SU-DHL-6 (cell line): ENCODE results near the gene CERS6.
"Not testable (repeated sequence)": the region's sequence is repeated elsewhere in the genome, so short reads cannot be mapped to it uniquely, and the experiment has no call there.

Experiments
- H2AFZ ChIP-seq: fragments of 200-600 bp; sonication (generic); 2 replicates; pipeline ENCODE4 v1.6.1; 2014; ENCODE audit warnings: low read depth, mild to moderate bottlenecking, moderate library complexity, mixed read lengths, antibody characterized with exemption, low read length; ENCODE audit not compliant: severe bottlenecking
- H3F3A ChIP-seq: fragments of 200-600 bp; shearing (Covaris generic); 2 replicates; pipeline ENCODE4 v1.6.0; 2016; ENCODE audit warnings: antibody characterized with exemption, mild to moderate bottlenecking; ENCODE audit not compliant: insufficient read depth
- H3K27ac ChIP-seq: fragments of 200-600 bp; sonication (generic); 2 replicates; pipeline ENCODE4 v1.5.1; 2016; ENCODE audit warnings: low read depth, mild to moderate bottlenecking, low read length, moderate library complexity, mixed read lengths
- H3K27me3 ChIP-seq: fragments of 200-600 bp; sonication (generic), shearing (Covaris generic); 2 replicates; pipeline ENCODE4 v1.6.0; 2014; ENCODE audit warnings: mild to moderate bottlenecking, low read length
- H3K36me3 ChIP-seq: fragments of 200-600 bp; sonication (generic); 2 replicates; pipeline ENCODE4 v1.6.1; 2014; ENCODE audit warnings: mild to moderate bottlenecking, low read length, mixed read lengths
- H3K4me2 ChIP-seq: fragments of 300-600, 200-600 bp; shearing (Covaris generic), sonication (generic); 2 replicates; pipeline ENCODE4 v1.6.0; 2014; ENCODE audit warnings: low read length, low read depth, mild to moderate bottlenecking; ENCODE audit not compliant: poor library complexity, severe bottlenecking
- H3K4me3 ChIP-seq: fragments of 200-600 bp; sonication (generic); 2 replicates; pipeline ENCODE4 v1.5.1; 2014; ENCODE audit warnings: antibody characterized with exemption, low read length, mild to moderate bottlenecking, mixed read lengths; ENCODE audit not compliant: insufficient read depth, poor library complexity, severe bottlenecking
- H3K79me2 ChIP-seq: fragments of 200-600 bp; sonication (generic); 2 replicates; pipeline ENCODE4 v1.6.1; 2014; ENCODE audit warnings: mild to moderate bottlenecking, low read length, moderate library complexity; ENCODE audit not compliant: insufficient read depth
- H3K9ac ChIP-seq: fragments of 200-600 bp; sonication (generic); 2 replicates; pipeline ENCODE4 v1.7.0; 2014; ENCODE audit warnings: mild to moderate bottlenecking, low read length
- H3K9me2 ChIP-seq: fragments of 200-600 bp; sonication (generic); replicated peaks from 2 replicates; pipeline ENCODE4 v1.6.1; 2014; ENCODE audit warnings: low read length; ENCODE audit not compliant: insufficient read depth
- H3K9me3 ChIP-seq: fragments of 200-600 bp; sonication (generic); 2 replicates; pipeline ENCODE4 v1.6.1; 2014; ENCODE audit warnings: low read length, mixed read lengths; ENCODE audit not compliant: insufficient read depth
- H4K20me1 ChIP-seq: fragments of 200-600 bp; sonication (generic); 2 replicates; pipeline ENCODE4 v1.6.1; 2014; ENCODE audit warnings: low read depth, mild to moderate bottlenecking, antibody characterized with exemption, low read length, moderate library complexity, mixed read lengths
- CTCF ChIP-seq: fragments of 200-600 bp; sonication (generic); IDR thresholded peaks from one replicate; pipeline ENCODE4 v1.5.1; 2017; ENCODE audit warnings: antibody characterized with exemption, mild to moderate bottlenecking, low read length, moderate library complexity; ENCODE audit not compliant: insufficient read depth, poor library complexity, severe bottlenecking
- EZH2phosphoT487 ChIP-seq: fragments of 200-600 bp; sonication (generic), shearing (Covaris generic); conservative IDR thresholded peaks from 2 replicates; pipeline ENCODE4 v1.6.1; 2018; ENCODE audit warnings: mild to moderate bottlenecking, antibody characterized with exemption, low read length, moderate library complexity, mixed read lengths

Gene CERS6

GRCh38 chr2:168661863-168662256 is 205.8 kb downstream of the CERS6 start:
- Histone ChIP-seq H3K36me3 (no peaks in the 10 kb centered on the region), H3K27me3 (no peaks in the 10 kb centered on the region), H3K9me3 (no peaks in the 10 kb centered on the region), H3K9me2 (no peaks in the 10 kb centered on the region), H3K4me2 (no peak overlapping the region), H3K9ac (no peak overlapping the region), H3K27ac (no peak overlapping the region), H4K20me1 (no peaks in the 10 kb centered on the region), H3K79me2 (no peaks in the 10 kb centered on the region), H3F3A (no peaks in the 10 kb centered on the region), H3K4me3 (no peak overlapping the region), H2AFZ (no peak overlapping the region)
- TF ChIP-seq EZH2phosphoT487: no peak
- no peak for TF ChIP-seq CTCF

GRCh38 chr2:168662651-168663208 is 206.7 kb downstream of the CERS6 start:
- no peak overlapping the region for H3K4me2 ChIP-seq
- no peak overlapping the region for H3K27ac ChIP-seq
- H4K20me1 ChIP-seq: no peaks in the 10 kb centered on the region
- no peaks in the 10 kb centered on the region for H3K9me2 ChIP-seq
- H3K4me3 ChIP-seq: no peak overlapping the region
- H3K36me3 ChIP-seq: no peaks in the 10 kb centered on the region
- H3K9ac ChIP-seq: no peak overlapping the region
- H3K79me2 ChIP-seq: no peaks in the 10 kb centered on the region
- H3F3A ChIP-seq: no peaks in the 10 kb centered on the region
- H3K27me3 ChIP-seq: no peaks in the 10 kb centered on the region
- TF ChIP-seq EZH2phosphoT487 (no peak), CTCF (no peak)
- H2AFZ ChIP-seq: no peak overlapping the region
- no peaks in the 10 kb centered on the region for H3K9me3 ChIP-seq

GRCh38 chr2:168663993-168664392 is 207.9 kb downstream of the CERS6 start:
- Histone ChIP-seq H3K9me3 (no peaks in the 10 kb centered on the region), H3K36me3 (no peaks in the 10 kb centered on the region), H3K27me3 (no peaks in the 10 kb centered on the region), H2AFZ (no peak overlapping the region), H3K27ac (no peak overlapping the region), H3K4me2 (no peak overlapping the region), H3F3A (no peaks in the 10 kb centered on the region), H4K20me1 (no peaks in the 10 kb centered on the region), H3K9ac (no peak overlapping the region), H3K9me2 (no peaks in the 10 kb centered on the region), H3K4me3 (no peak overlapping the region), H3K79me2 (no peaks in the 10 kb centered on the region)
- no peak for TF ChIP-seq EZH2phosphoT487
- no peak for TF ChIP-seq CTCF

- H3K27me3 ChIP-seq, H3K9ac ChIP-seq, H2AFZ ChIP-seq, H4K20me1 ChIP-seq, H3K79me2 ChIP-seq, H3F3A ChIP-seq, H3K4me2 ChIP-seq, H3K9me3 ChIP-seq, H3K4me3 ChIP-seq, H3K9me2 ChIP-seq, H3K36me3 ChIP-seq, H3K27ac ChIP-seq: not testable (repeated sequence)
These were observed 208.6 kb downstream of the CERS6 start for GRCh38 chr2:168664715-168665114.
